CD14-positive monocyte (primary cell): ENCODE measurements around the gene PNPLA3. TPM values are rescaled to one million over a fixed set of nuclear protein-coding genes. Genes with fewer than 3 reads are reported as not detected.

ENCODE experiments used
- DNase-seq, 3 donors: peaks; one replicate each; pipeline ENCODE4 v3.0.0-alpha.2; 2011 to 2022
- H2AFZ ChIP-seq: 2 replicates; pipeline ENCODE4 v1.6.0; 2012; ENCODE audit warnings: mild to moderate bottlenecking, low read depth, low read length, inconsistent platforms; ENCODE audit not compliant: insufficient read depth, poor library complexity, severe bottlenecking
- H3K27ac ChIP-seq, 2 donors: 1 replicate in 1 of 2; 2 replicates in 1 of 2; pipeline ENCODE4 v1.5.1; 2012 to 2013; ENCODE audit warnings: low read length in 2 of 2, control low read depth in 1 of 2, inconsistent platforms in 1 of 2, low read depth in 1 of 2, mild to moderate bottlenecking in 1 of 2
- H3K27me3 ChIP-seq, 2 donors: one replicate each; pipeline versions ENCODE4 v1.6.0 to v1.6.1; 2011 to 2013; ENCODE audit warnings: low read length in 2 of 2; ENCODE audit not compliant: control insufficient read depth in 2 of 2, insufficient read depth in 2 of 2
- H3K36me3 ChIP-seq, 2 donors: replicated peaks in 1 of 2; 1 replicate in 1 of 2; 2 replicates in 1 of 2; pipeline versions ENCODE4 v1.5.1 to v1.6.1; 2012 to 2013; ENCODE audit warnings: low read length in 2 of 2, control low read depth in 1 of 2, inconsistent platforms in 1 of 2, mild to moderate bottlenecking in 1 of 2; ENCODE audit not compliant: insufficient read depth in 2 of 2, control insufficient read depth in 1 of 2
- H3K4me1 ChIP-seq, 2 donors: 1 replicate in 1 of 2; 2 replicates in 1 of 2; pipeline versions ENCODE4 v1.5.1 to v1.6.1; 2012 to 2013; ENCODE audit warnings: low read length in 2 of 2, control low read depth in 1 of 2, inconsistent platforms in 1 of 2, mild to moderate bottlenecking in 1 of 2, moderate library complexity in 1 of 2; ENCODE audit not compliant: insufficient read depth in 2 of 2, control insufficient read depth in 1 of 2
- H3K4me2 ChIP-seq: replicated peaks from 2 replicates; pipeline ENCODE3; 2012; ENCODE audit warnings: low read length, moderate library complexity, mild to moderate bottlenecking; ENCODE audit not compliant: poor library complexity, severe bottlenecking; ENCODE audit errors: extremely low read depth
- H3K4me3 ChIP-seq, 3 experiments: fragments of 200-600 bp in 1 of 3; sonication (generic) in 1 of 3; replicated peaks in 1 of 3; 1 replicate in 2 of 3; 2 replicates in 1 of 3; pipeline ENCODE4 v1.5.1; 2011 to 2013; ENCODE audit warnings: low read length in 3 of 3, mild to moderate bottlenecking in 3 of 3, control low read depth in 2 of 3, low read depth in 2 of 3, inconsistent platforms in 1 of 3, moderate library complexity in 1 of 3
- H3K79me2 ChIP-seq: 2 replicates; pipeline ENCODE4 v1.6.0; 2012; ENCODE audit warnings: mild to moderate bottlenecking, control low read depth, inconsistent platforms, low read length, moderate library complexity; ENCODE audit not compliant: insufficient read depth
- H3K9ac ChIP-seq: 2 replicates; pipeline ENCODE4 v1.6.0; 2017; ENCODE audit warnings: low read length, mild to moderate bottlenecking; ENCODE audit not compliant: insufficient read depth, poor library complexity, severe bottlenecking
- H3K9me3 ChIP-seq, 2 donors: replicated peaks in 1 of 2; 1 replicate in 1 of 2; 2 replicates in 1 of 2; pipeline versions ENCODE4 v1.5.1 to v1.6.1; 2012 to 2013; ENCODE audit warnings: low read length in 2 of 2, control low read depth in 1 of 2; ENCODE audit not compliant: control insufficient read depth in 1 of 2, insufficient read depth in 1 of 2
- H4K20me1 ChIP-seq: 2 replicates; pipeline ENCODE4 v1.6.0; 2012; ENCODE audit warnings: mild to moderate bottlenecking, low read length, control low read depth, moderate library complexity; ENCODE audit not compliant: insufficient read depth
- H3K27ac Mint-ChIP-seq, 7 donors: one replicate each; pipeline ENCODE4 v1.8.0; 2020; ENCODE audit warnings: mild to moderate bottlenecking in 7 of 7, mixed read lengths in 7 of 7, moderate library complexity in 6 of 7, inconsistent platforms in 2 of 7
- H3K27me3 Mint-ChIP-seq, 3 donors: one replicate each; pipeline ENCODE4 v1.8.0; 2021 to 2022; ENCODE audit warnings: low read depth in 3 of 3, mild to moderate bottlenecking in 3 of 3, mixed read lengths in 3 of 3, moderate library complexity in 3 of 3, inconsistent platforms in 1 of 3
- H3K36me3 Mint-ChIP-seq, 2 donors: one replicate each; pipeline ENCODE4 v1.8.0; 2020; ENCODE audit warnings: mixed read lengths in 2 of 2, inconsistent platforms in 1 of 2, mild to moderate bottlenecking in 1 of 2
- H3K4me1 Mint-ChIP-seq: one replicate; pipeline ENCODE4 v1.8.0; 2020; ENCODE audit warnings: mild to moderate bottlenecking, mixed read lengths
- H3K4me3 Mint-ChIP-seq, 2 donors: one replicate each; pipeline ENCODE4 v1.8.0; 2020; ENCODE audit warnings: mild to moderate bottlenecking in 2 of 2, mixed read lengths in 2 of 2, moderate library complexity in 1 of 2
- H3K9me3 Mint-ChIP-seq, 7 donors: one replicate each; pipeline ENCODE4 v1.8.0; 2020 to 2022; ENCODE audit warnings: mixed read lengths in 7 of 7, mild to moderate bottlenecking in 6 of 7, moderate library complexity in 6 of 7, inconsistent platforms in 2 of 7
- WGBS: methylation state at CpG from one replicate; pipeline ENCODE4 v1.1.5; 2013; ENCODE audit warnings: missing lambda C conversion rate; ENCODE audit not compliant: insufficient coverage; 5-methylcytosine and 5-hydroxymethylcytosine counted together
- intact Hi-C, 2 donors: fragments of 100-400 bp; cut with micrococcal nuclease; formaldehyde crosslinking; loops; one replicate each; pipeline versions ENCODE4 v1.15.0 to v1.15.1; 2023
- polyA plus RNA-seq, 3 donors: library from polyadenylated mRNA; depleted of rRNA in 1 of 3; unstranded in 2 of 3; stranded (reverse) in 1 of 3; fragments of 300-500 nt in 2 of 3; fragments of >200 nt in 1 of 3; fragmentation: Illumina TruSeq in 2 of 3; gene quantifications; 1 replicate in 2 of 3; 2 replicates in 1 of 3; pipeline ENCODE4 v1.2.3, GENCODE V29; 2012 to 2021
- TF ChIP-seq, protein P1 (sequence below): fragments of 200-600 bp; IDR thresholded peaks from one replicate; pipeline ENCODE4 v1.8.0; 2022; ENCODE audit warnings: antibody characterized with exemption, mild to moderate bottlenecking

PNPLA3 gene
- polyA plus RNA-seq, 3 donors = not detected

DNA sequence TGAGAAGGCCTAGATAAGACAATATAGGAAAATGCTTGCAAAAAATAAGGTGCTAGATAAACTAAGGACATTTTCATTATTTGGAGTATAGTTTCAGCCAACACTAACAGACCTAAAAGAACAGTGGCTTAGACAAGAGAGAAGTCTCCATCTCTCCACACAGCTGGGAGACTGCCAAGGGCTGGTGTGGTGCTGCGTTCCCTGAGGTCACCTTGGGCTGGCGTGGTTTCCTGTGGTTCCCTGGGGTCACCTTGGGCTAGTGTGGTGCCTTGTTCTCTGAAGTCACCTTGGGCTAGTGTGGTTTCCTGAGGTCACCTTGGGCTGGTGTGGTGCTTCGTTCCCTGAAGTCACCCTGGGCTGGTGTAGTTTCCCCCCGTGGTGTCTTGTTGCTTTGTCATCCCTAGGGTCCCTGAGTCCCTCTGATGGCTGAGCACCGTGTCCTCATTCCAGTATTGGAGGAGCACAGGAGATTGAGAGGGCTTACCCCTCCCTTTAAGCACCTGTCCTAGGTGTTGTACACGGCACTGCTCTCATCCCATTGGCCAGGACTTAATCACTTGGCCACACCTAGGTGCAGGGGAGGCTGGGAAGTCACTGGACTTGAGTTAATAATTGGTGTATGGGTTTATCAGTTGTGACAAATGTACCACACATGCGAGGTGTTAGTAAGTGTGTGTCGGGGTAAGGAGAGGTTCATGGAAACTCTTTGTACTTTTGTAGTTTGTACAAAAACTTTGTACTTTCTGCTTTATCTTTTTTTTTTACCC lies 46.6 kb downstream of the PNPLA3 start:
- H3K27ac Mint-ChIP-seq = peak overlapping the region in 2 of 7 donors; percentile 9 to 65
- intact Hi-C loops = no loop called here
- H3K27ac ChIP-seq = no peak overlapping the region
- H3K27me3 ChIP-seq = no peaks in the 10 kb centered on the region
- H3K27me3 Mint-ChIP-seq = no peaks in the 10 kb centered on the region
- 100% methylated on average over 4 of the region's 8 CpGs for WGBS
- no peaks in the 10 kb centered on the region for H3K4me1 ChIP-seq
- H3K9me3 Mint-ChIP-seq = peaks cover 0 to 2% (median 0%) of the 10 kb centered on the region in 7 donors
- H2AFZ ChIP-seq = no peak overlapping the region
- no peak overlapping the region for H3K9ac ChIP-seq
- no peak overlapping the region for H3K4me3 Mint-ChIP-seq
- no peaks in the 10 kb centered on the region for H3K79me2 ChIP-seq
- H4K20me1 ChIP-seq = no peaks in the 10 kb centered on the region
- H3K36me3 ChIP-seq = peaks cover 97% of the 10 kb centered on the region in 2 donors
- no peaks in the 10 kb centered on the region for H3K9me3 ChIP-seq
- H3K4me1 Mint-ChIP-seq = no peaks in the 10 kb centered on the region
- H3K4me3 ChIP-seq = no peak overlapping the region
- no peak overlapping the region for H3K4me2 ChIP-seq
- TF ChIP-seq, protein P1, sequence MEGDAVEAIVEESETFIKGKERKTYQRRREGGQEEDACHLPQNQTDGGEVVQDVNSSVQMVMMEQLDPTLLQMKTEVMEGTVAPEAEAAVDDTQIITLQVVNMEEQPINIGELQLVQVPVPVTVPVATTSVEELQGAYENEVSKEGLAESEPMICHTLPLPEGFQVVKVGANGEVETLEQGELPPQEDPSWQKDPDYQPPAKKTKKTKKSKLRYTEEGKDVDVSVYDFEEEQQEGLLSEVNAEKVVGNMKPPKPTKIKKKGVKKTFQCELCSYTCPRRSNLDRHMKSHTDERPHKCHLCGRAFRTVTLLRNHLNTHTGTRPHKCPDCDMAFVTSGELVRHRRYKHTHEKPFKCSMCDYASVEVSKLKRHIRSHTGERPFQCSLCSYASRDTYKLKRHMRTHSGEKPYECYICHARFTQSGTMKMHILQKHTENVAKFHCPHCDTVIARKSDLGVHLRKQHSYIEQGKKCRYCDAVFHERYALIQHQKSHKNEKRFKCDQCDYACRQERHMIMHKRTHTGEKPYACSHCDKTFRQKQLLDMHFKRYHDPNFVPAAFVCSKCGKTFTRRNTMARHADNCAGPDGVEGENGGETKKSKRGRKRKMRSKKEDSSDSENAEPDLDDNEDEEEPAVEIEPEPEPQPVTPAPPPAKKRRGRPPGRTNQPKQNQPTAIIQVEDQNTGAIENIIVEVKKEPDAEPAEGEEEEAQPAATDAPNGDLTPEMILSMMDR = no peak
- no peak for DNase-seq
- peaks cover 88 to 96% of the 10 kb centered on the region in 2 donors for H3K36me3 Mint-ChIP-seq

- Mint-ChIP-seq H3K27me3 (no peaks in the 10 kb centered on the region), H3K27ac (no peak overlapping the region), H3K4me1 (no peaks in the 10 kb centered on the region), H3K4me3 (no peak overlapping the region), H3K9me3 (peaks cover 0 to 2% (median 0%) of the 10 kb centered on the region in 7 donors), H3K36me3 (peaks cover 87 to 96% of the 10 kb centered on the region in 2 donors)
- Histone ChIP-seq H3K27ac (no peak overlapping the region), H3K27me3 (no peaks in the 10 kb centered on the region), H3K9me3 (no peaks in the 10 kb centered on the region), H2AFZ (no peak overlapping the region), H3K4me1 (no peaks in the 10 kb centered on the region), H3K4me2 (no peak overlapping the region), H3K36me3 (peaks cover 97% of the 10 kb centered on the region in 2 donors), H3K4me3 (no peak overlapping the region), H4K20me1 (no peaks in the 10 kb centered on the region), H3K79me2 (no peaks in the 10 kb centered on the region), H3K9ac (no peak overlapping the region)
- TF ChIP-seq, protein P1 = no peak
- 96% methylated on average over 7 of the region's 8 CpGs for WGBS
- no peak for DNase-seq
- intact Hi-C loops = no loop called here
These were observed 47.5 kb downstream of the PNPLA3 start for GRCh38 chr22:43971112-43971511.
